Activated T-helper 9 cell treated with anti-CD3 and anti-CD28 coated beads, Interleukin-2, amount 50 U/mL, for 16 hours (primary cell): ENCODE results near the gene MMP20.
"Not testable (repeated sequence)": the region's sequence is repeated elsewhere in the genome, so short reads cannot be mapped to it uniquely, and the experiment has no call there.

ENCODE experiments used
- DNase-seq: peaks from one replicate; pipeline ENCODE4 v3.0.0-alpha.2; 2020; ENCODE audit warnings: low read depth

Gene MMP20

GRCh38 chr11:102625177-102625576 lies at the start of gene MMP20:
Gene MMP20, minus strand, starts transcription at chr11:102625332. Its CDS starts 13 bp downstream, at chr11:102625319.
- no peak for DNase-seq

DNA sequence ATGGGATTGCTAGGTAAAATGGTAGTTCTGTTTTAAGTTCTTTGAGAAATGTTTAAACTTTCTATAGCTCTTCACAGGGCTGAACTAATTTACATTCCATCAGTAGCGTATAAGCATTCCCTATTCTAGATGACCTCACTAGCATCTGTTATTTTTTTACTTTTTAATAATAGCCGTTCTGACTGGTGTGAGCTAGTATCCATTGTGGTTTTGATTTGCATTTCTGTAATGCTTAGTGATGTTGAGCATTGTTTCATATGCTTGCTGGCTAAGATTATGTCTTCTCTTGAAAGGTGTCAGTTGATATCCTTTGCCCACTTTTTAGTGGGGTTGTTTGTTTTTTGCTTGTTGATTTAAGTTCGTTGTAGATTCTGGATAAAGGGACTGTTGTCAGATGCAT lies 44.5 kb upstream of the MMP20 start:
- DNase-seq = no peak

- no peak for DNase-seq
These were observed 41.3 kb upstream of the MMP20 start for GRCh38 chr11:102666331-102666957.

GRCh38 chr11:102664001-102664752 lies 39.0 kb upstream of the MMP20 start:
- no peak for DNase-seq

DNA sequence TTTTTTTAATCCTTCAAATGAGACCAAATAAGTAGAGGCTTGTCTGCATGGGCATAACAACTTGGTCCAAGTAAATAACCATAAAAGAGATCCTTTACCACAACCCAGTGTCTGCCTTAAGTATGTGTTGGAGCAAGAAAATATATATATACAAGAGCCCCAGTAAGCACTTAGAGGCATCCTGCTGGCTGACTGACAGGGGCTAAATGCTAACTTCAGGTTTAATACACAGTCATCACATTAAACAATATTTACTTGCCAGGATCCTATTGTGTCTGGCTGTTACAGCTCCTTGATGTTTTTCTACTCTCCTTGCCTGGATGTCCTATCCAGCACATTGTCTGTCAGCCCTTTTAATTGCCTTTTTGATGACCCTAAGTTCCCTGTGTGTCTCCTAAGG lies 37.5 kb upstream of the MMP20 start:
- no peak for DNase-seq

DNA sequence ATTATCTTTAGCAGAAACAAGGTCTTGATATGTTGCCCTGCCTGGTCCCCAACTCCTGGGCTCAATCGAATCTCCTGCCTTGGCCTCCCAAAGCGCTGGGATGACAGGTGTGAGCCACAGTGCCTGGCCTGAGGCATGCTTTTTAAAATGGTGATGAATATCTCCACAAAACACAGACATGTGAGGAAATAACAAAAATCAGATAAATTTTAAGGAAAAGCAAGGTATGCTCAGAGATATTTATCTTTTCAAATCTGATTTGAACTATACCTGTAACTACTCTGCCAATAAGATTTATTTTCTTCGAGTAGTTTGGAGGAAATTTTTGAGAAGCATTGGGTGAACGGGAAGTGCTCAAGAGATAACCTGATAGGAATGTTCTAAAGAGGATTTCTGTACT lies 35.9 kb upstream of the MMP20 start:
- no peak for DNase-seq

- DNase-seq = no peak
These were observed 31.4 kb upstream of the MMP20 start for GRCh38 chr11:102656528-102656927.

- DNase-seq = no peak
These were observed 30.4 kb upstream of the MMP20 start for GRCh38 chr11:102655547-102655946.

- DNase-seq = no peak
These were observed 29.6 kb upstream of the MMP20 start for GRCh38 chr11:102654761-102655160.

DNA sequence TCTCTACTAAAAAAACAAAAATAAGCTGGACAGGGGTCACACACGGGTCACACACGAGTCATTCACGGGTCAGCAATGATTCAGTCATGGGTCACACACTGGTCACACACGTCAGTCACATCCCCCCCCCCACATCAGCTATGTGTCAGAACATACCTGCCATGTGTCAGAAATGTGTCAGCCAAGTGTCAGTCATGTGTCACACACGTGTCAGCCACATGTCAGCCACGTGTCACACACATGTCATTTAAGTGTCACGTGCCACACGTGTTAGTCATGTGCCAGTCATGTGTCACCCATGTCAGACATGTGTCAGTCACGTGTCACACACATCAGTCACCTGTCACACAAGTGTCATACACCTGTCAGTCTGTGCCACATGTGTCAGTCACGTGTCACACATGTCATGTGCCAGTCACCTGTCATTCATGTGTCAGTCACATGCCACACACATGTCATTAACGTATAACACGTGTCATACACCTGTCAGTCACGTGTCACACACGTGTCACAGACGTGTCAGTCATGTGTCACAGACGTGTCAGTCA lies 28.7 kb upstream of the MMP20 start:
- no peak for DNase-seq

DNA sequence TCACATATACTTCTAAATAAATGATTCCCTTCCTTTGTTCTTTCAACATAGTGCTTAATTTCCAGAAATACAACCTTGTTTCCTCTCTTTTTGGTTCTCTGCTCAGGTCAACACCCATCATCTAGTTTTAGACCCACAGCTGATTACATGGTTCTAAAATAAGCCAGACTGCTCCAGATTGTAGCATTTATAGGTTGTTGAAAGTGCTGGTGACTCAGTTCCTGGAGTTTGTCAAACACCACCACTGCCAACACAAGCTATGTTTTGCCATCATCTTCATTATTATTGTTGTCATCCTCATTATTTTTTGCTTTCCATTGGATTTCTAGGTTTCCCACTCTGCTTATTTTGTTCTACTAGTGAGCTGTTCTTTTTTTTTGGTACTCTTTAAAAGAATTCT lies 22.3 kb upstream of the MMP20 start:
- DNase-seq = no peak

- no peak for DNase-seq
These were observed 18.8 kb upstream of the MMP20 start for GRCh38 chr11:102643941-102644340.

DNA sequence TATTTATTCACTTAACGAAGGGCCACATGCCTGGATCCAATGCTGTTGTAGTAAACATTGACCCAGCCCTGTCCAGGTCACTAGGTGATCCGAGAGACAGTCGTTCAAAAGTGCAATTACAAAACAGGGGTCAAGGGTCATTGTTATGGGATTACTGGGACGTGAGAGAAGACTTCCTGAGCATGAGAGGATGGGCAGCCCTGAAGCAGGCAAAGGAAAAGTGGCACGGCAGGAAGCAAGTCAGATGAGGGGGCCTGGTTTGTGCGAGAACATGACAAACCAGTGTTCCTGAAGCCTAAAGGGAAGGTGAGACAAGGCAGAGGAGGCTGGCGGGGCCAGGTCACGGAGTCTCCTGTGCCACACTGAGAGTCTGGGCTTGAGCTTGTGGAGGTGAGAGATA lies 15.8 kb upstream of the MMP20 start:
- no peak for DNase-seq

- DNase-seq = no peak
These were observed 14.5 kb upstream of the MMP20 start for GRCh38 chr11:102639656-102640055.

DNA sequence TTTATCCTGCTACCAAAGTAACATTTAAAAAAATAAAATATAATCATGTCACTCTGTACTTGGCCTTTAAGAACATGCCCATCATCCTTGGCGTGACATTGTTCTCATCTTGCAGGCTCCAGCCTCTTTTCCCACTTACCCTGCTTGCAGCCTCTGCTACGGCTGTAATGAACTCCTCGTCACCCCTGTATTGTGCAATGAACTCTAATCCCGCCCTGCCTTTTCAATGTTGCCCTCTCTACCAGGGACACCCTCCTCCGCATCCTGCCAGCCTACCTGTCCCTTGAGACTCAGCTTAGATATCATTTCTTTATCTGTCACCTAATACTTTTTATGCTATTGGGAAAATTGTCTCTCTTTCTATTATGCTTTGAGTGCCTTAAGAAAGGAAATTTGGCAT lies 12.6 kb upstream of the MMP20 start:
- DNase-seq = no peak

DNA sequence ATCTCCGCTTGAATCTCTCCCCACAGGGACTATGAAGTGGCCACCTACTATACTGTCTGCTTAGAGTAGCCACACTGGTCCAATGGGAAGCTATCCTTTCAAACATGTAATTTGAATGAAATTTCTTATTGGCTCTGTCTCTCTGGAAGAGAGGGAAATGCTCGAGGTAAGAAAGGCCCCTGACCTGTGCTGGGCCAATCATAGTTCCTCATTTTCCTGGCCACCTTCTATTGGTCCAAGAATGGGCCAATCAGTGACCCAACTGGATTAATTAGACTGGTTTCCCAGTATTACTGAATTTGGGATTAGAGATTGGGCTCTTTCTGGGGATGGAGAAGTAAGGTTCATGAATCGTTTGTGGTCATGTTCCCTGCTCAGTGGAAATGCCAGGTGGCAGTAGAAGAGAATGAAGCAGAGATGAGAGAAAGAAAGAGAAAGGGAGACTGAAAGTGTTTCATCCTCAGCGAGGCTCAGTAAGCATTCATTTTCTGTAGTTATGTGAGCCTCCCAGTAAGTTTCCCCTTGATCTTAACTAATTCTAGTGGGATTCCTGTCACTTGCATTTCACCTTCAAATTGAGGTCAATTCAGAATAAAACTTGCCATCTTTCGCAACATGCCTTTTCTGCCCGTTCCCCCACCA lies 8.4 kb upstream of the MMP20 start:
- no peak for DNase-seq

GRCh38 chr11:102632026-102632425 lies 6.9 kb upstream of the MMP20 start:
- DNase-seq = no peak

DNA sequence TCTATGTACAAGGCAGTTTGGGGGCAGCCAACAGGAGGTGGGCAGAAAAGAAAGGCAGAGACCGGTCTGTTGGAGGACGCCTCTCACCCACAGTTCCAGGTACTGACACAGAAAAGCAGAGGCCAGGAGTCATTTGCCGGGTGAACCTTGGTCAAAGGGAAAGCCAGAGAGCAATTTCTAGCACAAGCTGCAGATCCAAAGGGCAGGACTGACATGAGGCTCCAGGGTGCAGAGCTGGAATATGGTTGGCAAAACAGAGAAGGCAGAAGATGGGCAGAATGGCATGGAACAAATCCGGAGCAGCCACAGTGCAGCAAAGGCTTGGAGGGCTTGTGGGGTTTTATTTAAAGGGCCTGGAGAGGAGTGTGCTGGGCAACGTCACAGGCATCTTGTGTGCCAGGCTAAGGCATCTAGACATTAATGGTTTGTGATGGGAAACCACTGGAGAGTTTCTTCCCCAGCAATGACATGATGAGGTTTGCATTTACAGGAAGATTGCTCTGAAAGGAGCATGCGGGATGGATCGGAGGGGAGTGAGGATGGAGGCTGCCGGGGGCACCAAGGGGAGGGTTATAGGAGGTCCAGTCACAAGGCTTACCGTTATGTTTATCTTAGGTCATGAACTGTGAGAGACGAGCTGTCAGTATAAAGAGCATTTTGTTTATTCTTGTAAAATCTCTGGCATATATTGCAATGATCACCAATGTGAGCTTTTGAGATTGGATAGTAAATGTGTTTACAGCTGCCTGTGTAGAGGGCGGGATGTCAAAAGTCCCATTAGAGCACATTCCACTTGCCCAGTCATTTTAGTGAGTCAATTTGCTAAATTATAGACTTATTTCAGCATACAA lies 5.7 kb upstream of the MMP20 start:
- no peak for DNase-seq

DNA sequence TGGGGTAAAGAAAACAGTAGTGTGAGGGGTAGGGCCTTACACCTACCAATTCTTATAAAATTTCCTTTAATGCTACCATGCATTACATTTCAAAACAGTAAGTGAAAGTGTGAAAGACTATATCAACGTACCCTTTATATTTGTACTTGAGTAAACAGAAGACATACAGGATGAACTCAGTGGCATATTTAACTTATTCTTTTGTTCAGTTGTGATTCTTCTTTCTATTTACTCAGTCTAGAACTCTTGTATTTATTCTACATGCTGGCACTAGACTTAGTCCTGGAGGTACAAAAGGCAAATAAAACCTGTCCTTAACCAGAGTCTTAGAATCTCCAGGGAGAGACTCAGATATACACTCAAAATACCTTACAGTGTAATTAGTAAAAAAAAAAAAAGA lies 4.8 kb upstream of the MMP20 start:
- not testable (repeated sequence) for DNase-seq

DNA sequence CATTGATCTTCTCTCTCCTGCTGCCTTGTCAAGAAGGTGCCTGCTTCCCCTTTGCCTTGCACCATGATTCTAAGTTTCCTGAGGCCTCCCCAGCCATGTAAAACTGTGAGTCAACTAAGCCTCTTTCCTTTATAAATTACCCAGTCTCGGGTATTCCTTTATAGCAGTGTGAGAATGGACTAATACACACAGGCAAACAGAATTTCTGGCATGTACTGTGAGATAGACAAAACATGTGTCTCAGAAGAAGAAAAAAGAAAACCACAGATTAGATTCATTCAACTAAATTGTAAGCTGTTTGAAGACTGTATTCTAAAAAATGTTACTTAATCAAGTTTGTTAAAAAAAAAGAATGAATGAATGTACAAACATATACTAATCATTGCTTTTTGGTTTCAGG lies 1.5 kb upstream of the MMP20 start:
- no peak for DNase-seq

DNA sequence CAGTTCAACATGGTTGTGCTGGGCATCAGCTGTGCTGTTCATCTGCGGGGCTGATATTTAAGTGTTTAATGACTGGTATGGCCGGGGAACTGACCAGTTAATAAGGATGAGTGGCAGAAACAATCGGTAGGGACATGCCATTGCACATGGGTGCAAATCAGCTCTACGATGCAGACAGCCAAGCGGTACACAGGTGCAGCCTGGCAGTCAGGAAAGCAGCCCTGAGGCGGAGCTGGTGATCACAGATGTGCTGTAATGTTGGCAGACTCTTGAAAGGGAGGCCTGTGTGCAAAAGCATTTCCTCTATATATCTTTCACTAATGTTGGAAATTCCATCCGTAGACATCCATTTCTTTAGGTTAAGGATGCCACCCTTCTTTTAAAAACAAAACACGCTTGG lies 1.1 kb downstream of the MMP20 start:
- DNase-seq = no peak

GRCh38 chr11:102623128-102623527 lies 2.0 kb downstream of the MMP20 start:
- no peak for DNase-seq
